SK-N-MC (cell line): Measurements from ENCODE around the gene AUTS2.

Source experiments
- EZH2 ChIP-seq: fragments of 200-600 bp; sonication (generic); IDR thresholded peaks from one replicate; pipeline ENCODE4 v1.6.1; 2017; ENCODE audit warnings: antibody characterized with exemption
- POLR2AphosphoS5 ChIP-seq: IDR thresholded peaks from 2 replicates; pipeline ENCODE4 v1.6.1; 2012; ENCODE audit warnings: mild to moderate bottlenecking, low read depth, low read length, borderline replicate concordance

DNA sequence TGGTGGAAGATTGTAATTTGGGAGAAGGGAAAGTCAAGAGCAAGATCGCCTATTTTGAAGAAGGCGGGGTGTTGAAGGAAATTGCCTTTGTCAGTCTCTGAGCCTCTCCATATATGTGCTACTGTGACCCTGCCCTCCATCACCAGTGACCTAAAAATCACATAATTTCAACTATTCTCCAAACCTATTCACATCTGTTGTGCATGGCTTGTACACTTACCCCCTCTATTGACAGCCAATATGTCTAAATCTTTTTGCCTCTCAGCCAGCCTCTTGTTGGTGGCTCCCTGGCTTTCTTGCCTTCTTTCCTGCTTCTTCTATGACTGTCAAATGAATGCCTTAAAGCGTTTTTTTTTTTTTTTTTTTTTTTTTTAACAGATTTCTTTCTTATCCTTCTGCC lies 295.6 kb downstream of the AUTS2 start:
- TF ChIP-seq EZH2 (no peak), POLR2AphosphoS5 (no peak)
